ENCODE data around the gene PPEF1.
"Not testable (repeated sequence)": the region's sequence is repeated elsewhere in the genome, so short reads cannot be mapped to it uniquely, and the experiment has no call there.

The PPEF1 gene

DNA sequence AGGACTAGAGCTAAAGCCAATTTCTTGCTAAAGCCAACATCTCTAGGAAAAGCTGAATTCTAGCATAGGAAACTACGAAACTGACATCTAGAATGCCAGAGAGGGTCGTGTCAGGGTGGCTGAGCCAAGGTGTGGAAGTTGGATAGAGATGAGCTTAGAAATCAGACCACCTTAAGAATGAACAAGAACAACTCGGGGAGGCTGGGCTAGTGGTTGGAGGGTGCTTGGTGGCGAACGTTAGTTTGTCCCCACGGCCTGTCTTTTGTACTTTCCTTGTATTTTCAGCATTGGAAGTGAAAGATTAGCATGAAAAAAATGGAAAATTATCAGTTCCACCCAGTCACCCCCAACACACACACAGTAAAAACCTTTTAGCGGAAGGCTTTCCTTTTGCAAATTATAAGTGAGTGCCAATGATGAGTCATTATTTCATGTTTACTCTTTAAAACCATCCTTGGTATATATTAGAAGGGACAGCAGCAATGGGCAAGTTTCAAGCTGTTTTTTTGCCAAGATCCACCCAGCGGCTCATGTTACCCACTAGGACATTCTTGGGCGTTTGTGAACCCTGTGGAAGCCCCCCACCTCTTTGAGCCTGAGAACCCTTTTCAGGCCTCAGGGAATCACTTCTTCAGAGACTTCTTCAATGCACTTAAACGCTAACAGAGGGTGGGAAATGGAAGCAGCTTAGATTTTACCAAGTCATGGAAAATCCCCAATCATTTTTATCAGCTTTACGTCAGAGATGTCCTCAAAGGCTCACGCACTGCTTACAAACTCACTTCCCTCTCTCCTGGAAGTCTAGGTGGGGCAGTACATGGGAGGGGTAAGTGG, 4.9 kb upstream of the PPEF1 start:
- no peak for DNase-seq (ENCODE audit: low spot score)

DNA sequence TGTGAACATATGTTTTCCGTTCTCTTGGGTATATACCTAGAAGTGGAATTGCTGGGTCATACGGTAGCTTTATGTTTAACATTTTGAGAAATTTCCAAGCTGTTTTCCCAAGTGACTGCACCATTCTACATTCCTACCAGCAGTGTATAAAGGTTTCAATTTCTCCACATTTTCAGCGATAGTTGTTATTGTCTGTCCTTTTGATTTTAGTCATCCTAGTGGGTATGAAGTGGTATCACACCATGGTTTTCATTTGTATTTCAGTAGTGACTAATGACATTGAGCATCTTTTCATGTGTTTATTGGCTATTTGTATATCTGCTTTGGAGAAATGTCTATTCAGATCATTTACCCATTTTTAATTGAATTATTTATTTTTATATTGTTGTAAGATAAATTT, 2.4 kb downstream of the PPEF1 start:
- no peak for DNase-seq (ENCODE audit: low spot score)

DNA sequence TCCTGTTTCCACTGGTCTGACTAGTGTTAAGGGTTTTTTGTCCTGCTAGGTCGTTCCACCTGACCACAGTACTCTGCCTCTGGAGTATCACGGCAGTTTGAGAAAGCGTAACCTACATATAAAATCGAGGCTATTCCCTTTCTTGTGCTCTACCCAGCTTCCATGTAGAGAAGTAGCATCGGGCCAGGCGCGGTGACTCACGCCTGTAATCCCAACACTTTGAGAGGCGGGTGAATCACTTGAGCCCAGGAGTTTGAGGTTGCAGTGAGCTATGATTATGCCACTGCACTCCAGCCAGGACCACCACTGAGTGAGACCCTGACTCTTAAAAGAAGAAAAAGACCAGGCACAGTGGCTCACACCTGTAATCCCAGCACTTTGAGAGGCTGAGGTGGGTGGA, 7.5 kb downstream of the PPEF1 start:
- DNase-seq (ENCODE audit: low spot score), result no peak

DNA sequence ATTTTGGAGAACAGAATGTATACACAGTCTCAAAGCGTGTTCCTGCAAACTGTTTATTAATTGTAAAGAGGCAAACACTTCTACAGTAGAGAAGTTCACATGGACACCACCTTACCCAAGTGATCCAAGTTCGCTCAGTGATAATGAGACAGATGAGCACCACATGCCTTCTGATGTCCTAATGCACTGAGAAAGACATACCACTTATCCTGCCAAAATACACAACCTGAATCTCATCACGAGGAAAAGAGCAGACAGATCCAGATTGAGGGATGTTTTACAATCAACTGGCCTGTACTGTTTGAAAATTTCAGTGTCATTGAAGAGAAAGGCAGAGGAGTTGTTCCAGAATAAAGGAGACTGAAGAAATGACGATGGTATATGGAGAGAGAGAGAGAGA, 12.4 kb downstream of the PPEF1 start:
- DNase-seq (ENCODE audit: low spot score), result no peak

DNA sequence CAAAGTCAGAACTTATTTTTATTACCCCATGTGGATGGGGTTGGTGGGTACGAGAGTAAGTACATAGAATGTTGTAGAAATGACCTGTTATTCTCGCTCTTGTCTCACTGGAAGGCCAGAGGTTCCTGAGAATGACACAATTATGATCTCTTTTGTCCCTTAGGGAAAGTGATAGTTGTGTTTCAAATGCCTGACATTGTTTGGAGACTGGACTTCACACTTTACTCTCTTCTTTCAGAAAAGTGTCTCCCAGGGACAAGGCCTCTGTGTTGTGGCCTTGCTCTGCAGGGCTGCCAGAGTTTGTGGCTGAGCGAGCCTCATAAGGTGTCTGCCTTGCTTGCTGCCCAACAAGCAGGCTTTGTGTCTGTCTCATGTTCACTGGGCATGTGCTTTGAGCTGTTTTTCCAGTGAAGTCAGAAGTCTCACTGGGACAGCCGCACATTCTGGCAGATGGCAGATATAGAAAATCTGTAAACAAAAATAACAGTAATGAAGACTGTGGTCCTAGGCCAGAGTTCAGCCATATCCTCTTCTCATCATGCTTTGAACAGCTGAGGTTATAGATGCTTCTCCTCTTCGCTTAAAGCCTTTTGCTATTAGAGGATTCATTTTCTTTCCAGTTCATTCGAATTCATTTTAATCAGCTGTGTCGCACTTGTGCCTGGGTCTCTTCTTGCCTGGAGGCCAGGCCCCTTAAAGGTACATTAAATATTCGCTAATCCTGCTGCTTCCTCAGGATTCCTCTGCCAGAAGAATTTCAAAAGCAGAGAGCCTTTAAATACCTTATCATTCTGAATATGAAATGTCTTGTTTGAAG, 14.4 kb downstream of the PPEF1 start:
- no peak for DNase-seq (ENCODE audit: low spot score)

DNA sequence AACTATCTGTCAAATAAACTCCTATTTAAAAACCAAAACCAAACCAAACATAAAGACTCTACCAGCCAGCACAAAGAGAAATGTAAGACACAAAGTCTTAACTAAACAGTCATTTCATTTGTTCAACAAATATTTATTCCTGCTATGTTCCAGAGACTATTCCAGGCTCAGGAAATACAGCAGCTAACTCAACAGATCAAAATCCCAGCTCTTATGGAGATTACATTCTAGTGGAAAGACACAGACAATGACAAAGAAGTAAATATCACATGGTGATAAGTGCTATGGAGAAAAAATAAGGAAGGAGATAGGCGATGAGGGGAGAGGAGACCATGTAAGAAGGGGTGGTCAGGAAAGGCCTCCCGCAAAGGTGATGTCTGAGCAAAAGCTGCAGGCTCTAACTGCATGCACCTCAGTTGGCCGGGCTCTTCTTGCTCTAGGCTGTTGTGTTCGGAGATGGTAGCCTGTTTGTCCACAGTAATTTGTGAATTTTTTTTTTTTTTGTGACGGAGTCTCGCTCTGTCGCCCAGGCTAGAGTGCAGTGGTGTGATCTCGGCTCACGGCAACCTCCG, 15.1 kb downstream of the PPEF1 start:
- no peak for DNase-seq (ENCODE audit: low spot score)

DNA sequence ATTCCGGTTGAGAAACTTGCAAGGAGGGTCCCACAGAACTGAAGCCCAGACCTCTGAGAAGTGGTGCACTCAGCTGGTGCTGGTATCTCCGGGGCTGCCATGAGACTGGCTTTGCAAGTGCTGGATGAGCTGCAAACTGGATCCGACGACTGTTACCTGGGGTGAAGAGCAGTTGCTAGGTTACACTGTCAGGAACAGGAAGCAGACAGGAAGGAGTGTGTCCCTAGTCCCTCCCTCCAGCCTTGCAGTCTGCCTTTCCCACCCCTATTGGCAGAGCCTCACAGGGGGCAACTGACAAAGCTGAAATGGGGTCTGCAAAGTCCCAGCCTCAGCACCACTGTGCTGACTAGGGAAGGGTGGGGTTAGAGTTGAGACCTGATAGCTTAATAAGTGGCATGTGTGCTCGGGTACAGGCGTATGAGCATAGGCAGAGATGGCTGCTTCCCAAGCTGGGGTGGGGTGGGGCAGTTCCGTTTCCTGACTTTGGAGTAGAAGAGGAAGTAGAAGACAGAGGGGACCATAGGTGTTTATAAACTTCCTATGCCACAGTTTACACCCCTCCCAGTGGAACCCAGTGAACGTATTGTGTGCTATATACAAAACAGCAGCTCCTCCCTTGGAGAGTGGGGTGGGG, 18.0 kb downstream of the PPEF1 start:
- DNase-seq (ENCODE audit: low spot score), result no peak

DNA sequence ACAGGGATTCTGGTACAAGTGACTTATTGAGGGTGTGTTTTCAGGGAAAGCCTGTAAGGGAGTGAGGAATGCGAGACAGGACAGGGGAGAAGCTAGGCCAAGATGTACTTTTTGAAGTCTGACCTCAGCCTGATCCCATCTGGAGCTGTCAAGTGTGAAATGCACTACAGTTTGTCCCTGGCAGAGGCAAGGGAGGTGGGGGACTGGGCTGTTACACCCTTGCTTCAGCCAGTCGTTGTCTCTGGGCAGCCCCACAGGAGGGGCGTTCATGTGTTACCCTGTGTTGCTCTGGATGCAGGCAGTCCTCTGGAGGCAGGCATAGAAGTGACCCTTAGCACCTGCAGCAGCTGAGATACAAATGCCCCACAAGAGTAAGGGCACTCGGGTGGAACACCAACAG, 25.8 kb downstream of the PPEF1 start:
- no peak for DNase-seq (ENCODE audit: low spot score)

DNA sequence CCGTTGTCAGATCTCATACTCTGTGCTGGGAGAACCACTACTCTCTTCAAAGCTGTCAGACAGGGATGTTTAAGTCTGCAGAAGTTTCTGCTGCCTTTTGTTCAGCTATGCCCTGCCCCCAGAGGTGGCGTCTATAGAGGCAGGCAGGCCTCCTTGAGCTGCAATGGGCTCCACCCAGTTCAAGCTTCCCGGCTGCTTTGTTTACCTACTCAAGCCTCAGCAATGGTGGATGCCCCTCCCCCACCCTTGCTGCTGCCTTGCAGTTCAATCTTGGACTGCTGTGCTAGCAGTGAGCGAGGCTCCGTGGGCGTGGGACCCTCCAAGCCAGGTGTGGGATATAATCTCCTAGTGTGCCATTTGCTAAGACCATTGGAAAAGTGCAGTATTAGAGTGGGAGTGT, 32.2 kb downstream of the PPEF1 start:
- DNase-seq (ENCODE audit: low spot score), result not testable (repeated sequence)

DNA sequence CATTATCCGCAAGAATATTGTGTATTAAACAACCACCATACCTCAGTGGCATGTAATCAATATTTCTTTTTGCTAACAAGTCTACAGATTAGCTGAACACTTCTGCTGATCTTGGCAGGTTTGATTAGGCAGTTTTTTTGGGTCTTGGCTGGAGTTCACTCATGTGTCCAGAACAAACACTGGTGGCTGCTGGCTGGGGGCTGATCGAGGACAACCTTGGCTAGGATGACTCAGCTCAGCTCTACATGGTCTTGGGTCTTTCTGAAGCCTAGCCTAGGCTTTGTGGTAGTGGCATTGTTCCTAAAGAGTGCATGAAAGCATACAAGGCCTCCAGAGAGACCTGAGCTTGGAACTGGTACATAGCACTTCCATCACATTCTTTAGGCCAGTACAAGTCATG, 41.1 kb downstream of the PPEF1 start:
- no peak for DNase-seq (ENCODE audit: low spot score)

DNA sequence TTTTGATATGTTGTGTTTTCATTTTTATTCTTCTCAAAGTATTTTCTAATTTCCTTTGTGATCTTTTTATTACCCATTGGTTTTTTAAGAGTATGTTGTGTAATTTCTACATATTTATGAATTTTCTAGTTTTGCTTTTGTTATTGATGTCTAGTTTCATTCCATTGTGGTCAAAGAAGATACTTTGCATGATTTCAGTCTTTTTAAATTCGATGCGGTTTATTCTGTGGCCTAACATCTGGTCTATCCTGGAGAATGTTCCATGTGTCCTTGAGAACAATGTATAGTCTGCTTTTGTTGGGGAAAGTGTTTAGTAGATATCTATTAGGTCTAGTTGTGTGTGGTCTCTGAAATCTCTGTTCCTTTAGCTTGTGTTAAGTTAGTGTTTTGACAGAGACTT, 46.2 kb downstream of the PPEF1 start:
- no peak for DNase-seq (ENCODE audit: low spot score)

DNA sequence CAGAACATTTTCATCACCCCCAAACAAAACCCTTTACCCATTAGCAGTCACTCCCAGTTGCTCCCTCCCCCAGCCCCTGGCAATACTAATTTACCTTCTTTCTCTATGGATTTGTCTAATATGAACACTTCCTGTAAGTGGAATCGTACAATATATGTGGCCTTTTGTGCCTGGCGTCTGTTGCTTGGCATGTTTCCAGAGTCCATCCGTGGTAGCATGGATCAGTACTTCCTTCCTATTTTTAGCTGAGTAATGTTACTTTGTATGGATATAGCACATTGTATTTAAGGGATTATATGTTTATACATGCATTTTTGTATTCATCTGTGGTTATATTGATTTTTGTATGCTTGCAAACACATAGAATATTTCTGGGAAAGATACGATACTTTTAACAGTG, 48.2 kb downstream of the PPEF1 start:
- DNase-seq (ENCODE audit: low spot score), result peak; percentile 52

DNA sequence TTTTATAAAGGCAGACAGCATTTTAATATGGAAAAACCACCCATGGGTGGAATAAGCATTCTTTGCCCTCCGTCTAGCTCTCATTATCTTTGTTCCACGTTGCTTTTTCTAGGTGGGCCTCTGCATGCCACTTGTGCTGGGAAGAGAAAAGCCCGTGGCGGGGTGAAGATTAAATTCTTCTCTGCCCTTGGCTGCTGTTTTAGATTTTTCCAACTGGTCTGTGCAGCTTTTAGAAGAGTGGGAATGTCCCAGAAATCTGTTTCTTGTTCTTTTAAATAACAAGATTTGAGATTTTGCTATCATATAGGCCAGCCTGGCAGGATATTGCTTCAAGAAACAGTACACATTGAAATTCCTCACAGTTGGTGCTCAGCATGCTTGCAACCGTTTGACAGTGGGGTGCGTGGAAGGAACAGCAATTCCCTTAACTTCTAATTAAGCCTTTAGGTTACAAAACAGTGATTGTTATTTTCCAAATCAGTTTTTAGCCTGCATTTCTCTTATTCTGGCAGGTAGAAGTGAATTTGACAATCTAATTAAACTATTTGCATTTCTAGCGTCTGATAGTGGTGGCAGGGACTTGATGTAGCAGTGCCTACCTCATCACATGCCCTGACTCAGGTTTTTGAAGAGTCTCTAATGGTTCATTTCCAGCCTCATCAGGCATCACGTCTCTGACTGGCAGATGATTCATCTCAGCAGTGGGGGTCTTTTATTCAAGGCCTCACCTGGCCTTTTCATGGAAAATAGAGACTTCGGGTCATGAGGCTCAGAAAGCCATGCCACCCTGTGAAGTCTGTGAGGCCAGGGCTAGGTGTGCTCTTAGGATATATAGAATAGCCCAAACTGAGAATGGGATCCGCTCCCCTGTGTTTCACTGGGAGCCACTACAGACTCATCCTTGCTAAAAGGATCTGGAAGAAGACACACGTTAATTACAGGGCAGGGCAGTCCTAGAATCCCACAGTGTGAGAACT, 50.8 kb downstream of the PPEF1 start:
- DNase-seq (ENCODE audit: low spot score), result no peak

DNA sequence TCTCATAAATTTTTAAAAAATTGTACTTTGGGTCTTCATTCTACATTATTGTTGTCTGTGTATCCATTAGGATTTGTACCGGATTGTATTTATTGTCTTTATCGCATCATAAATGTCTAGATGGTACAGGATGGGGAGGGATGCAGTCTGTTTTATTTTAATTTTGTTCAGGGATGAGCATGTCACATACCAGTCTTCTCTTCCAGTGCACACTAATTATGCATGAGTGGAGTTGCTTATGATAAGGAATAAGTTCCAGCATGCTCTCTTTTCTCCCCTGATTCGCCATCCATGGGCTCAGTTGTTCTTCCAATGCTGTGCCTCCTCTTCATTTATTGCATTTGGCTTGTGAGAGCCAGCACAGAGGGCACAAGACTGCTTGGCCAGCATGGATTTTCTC, 54.3 kb downstream of the PPEF1 start:
- DNase-seq (ENCODE audit: low spot score), result no peak

DNA sequence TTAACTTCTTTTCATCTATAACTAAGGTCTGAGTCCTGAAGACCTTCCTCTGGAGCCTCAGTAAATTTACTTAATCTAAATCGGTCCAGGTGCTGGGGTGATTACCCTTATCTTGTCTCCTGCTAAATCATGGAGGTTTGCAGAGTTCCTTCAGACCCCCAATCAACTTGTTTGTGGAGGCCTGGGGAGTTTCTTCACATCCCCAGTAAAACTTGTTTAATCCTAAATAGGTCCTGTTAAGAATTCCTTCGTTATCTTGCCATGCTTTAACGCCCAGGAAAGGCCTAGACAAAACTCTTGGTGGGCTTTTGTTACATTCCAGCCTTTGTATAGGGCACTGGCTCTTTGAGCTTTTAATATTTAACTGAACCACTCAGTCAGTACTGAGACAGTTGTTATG, 55.7 kb downstream of the PPEF1 start:
- not testable (repeated sequence) for DNase-seq (ENCODE audit: low spot score)

DNA sequence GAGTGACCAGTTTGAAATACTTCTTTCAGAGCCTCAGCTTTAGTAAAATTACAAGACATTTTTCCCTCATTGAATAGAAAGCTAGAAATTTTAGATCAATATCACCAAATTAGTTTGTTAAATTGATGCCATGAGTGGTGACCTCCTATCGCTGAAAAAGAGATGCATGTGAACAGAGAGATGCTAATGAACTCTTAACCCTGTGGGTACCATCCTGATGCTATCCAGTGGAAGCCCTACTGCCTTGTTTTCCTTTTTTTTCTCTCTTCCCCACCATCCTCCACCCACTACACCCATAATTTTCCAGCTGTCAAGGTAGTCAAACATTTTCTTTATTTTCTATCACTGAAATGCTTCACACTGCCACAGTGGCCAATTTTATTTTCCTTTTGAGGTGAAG, 61.9 kb downstream of the PPEF1 start:
- DNase-seq (ENCODE audit: low spot score), result no peak

DNA sequence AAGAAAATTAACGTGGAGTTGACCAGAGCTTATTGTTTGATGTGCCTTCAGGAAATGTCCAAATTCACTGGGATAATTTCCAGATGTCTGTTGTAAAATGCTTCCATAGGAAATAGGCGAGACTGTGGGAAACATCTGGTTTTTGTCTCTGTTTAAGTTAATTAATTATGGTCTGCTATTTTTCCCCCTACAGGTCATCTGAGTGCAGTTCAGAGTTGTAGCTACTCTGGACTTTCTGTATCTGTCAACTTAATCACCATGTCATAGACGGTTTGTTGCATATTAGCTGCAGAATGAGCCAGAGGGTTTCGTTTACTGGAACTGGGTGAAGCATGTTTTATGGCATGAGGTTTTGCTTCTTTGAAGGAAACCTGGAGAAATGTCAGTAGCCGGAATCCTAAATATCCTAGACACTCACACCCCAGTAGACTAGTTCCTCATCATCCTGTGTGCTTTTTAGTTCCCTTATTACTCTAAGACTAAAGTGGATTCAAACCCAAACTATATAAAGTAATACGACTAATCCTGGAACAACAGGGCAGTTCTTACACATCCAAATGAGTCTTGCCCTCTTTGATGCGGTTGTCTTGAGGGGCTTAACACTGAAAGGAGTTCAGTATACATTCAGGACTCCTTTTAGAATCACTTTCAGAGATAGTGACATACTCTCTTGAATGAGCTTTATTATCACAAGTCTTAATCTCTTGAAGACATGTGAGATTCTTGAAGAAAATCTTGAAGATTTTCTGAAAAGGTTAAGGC, 62.5 kb downstream of the PPEF1 start:
- no peak for DNase-seq (ENCODE audit: low spot score)

DNA sequence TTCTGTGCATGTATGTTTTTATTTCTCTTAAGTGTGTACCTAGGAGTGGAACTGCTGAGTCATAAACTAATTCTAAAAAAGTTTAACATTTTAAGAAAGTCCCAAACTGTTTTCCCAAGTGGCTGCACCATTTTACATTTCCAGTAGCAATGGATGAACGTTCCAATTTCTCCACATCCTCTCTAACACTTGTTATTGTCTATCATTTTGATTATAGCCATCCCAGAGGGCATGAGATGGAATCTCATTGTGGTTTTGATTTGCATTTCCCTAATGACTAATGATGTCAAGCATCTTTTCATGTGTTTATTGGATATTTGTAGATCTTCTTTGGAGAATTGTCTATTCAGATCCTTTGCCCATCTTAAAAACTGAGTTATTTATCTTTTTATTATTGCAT, 82.5 kb downstream of the PPEF1 start:
- DNase-seq (ENCODE audit: low spot score), result no peak

DNA sequence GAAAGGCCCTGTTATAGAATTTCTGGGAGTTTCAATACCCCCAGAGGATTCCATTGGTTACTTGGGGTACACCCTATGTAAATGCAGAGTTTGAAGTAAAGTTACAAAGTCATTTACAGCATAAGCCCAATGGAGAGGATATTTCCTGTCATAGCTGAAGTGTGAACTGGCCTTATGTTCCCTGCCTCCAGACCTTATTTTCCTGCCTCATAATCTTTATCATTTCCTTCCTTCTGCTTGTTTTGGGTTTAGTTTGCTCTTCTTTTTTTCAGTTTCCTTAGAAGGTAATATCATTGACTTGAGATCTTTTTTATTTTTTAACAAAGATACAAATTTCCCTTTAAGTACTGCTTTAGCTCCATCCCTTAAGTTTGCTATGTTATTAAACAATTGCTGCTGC, 85.4 kb downstream of the PPEF1 start:
- DNase-seq (ENCODE audit: low spot score), result peak; percentile 13

DNA sequence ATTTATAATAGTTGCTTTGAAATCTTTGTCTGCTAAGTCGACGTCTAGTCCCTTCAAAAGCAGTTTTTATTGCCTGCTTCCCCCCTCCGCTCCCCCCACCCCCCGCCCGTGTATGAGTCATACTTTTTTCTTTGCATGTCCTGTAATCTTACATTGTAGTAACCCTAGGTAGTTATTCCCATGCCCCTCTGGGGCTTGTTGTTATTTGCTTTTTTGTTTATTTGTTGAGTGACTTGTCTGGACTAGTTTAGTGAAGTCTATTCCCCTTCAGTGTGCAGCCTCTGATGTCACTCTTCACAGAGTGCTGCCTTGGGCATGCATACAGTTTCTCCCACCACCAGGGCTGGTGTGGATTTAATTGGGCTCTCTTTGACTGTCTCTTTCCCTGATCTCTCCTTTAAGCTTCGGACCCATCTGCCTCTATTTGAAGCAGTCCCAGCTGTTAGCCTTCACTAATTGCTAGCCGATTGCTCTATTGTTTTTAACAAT, 86.2 kb downstream of the PPEF1 start:
- DNase-seq (ENCODE audit: low spot score), result peak; percentile 10

DNA sequence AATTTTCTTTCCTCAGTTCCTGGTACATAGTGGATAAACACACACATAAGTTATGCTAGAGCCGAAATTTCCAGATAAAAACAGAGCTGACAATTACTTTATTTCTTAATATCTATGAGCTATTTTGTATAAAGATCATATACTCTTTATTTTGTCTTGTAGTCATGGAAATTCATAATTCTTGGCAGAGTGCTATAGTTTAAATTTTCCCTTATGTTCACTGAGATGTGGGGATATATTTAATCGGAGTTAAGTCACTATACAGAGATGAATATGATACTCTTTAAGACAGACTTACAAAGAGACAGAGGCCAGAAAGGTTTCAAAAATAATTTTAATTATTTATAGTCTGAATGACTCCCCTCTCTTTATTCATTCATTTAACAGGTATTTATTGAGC, 89.7 kb downstream of the PPEF1 start:
- DNase-seq (ENCODE audit: low spot score), result no peak
